IMR-90 (cell line): ENCODE measurements around the gene POMT1. TPM values are rescaled to one million over a fixed set of nuclear protein-coding genes. Genes with fewer than 3 reads are reported as not detected.

Experiments used
- ATAC-seq: fragments of 200-7000 bp; cut with Tn5 transposase; 2 replicates; pipeline ENCODE4 v1.9.1; 2020; ENCODE audit warnings: low read depth, mild to moderate bottlenecking, moderate library complexity
- BruUV-seq: library from RNA; stranded (reverse); fragments of 400-500 nt; replicated peaks from 2 replicates; lab custom pipeline; 2021; lab: Mats Ljungman, UMichigan
- CTCF ChIA-PET: fragments of 300-600 bp; formaldehyde crosslinking; extraction: SDS; loops from one replicate; lab custom pipeline; 2021; ENCODE audit warnings: antibody characterized with exemption; lab: Yijun Ruan, JAX
- POLR2A ChIA-PET: fragments of 300-600 bp; sonication (Branson Sonifier 250); formaldehyde crosslinking; loops from one replicate; lab custom pipeline; 2022; ENCODE audit warnings: antibody characterized with exemption; ENCODE audit not compliant: unreplicated experiment; lab: Charles Lee
- DNase-seq: peaks from one replicate; pipeline ENCODE4 v3.0.0; 2013
- H2AFZ ChIP-seq: replicated peaks from 2 replicates; pipeline ENCODE3; 2013; ENCODE audit warnings: low read length, mild to moderate bottlenecking; ENCODE audit not compliant: poor library complexity
- H2AK5ac ChIP-seq: 2 replicates; pipeline ENCODE4 v1.6.1; 2013; ENCODE audit warnings: low read depth, low read length, inconsistent platforms
- H2AK9ac ChIP-seq: replicated peaks from 2 replicates; pipeline ENCODE3; 2013; ENCODE audit warnings: mild to moderate bottlenecking, low read depth, low read length, moderate library complexity; ENCODE audit not compliant: poor library complexity
- H2BK120ac ChIP-seq: 2 replicates; pipeline ENCODE4 v1.6.1; 2013; ENCODE audit warnings: low read depth, low read length, inconsistent platforms
- H2BK15ac ChIP-seq: 3 replicates; pipeline ENCODE4 v1.6.1; 2013; ENCODE audit warnings: low read depth, low read length, inconsistent platforms
- H2BK20ac ChIP-seq: 2 replicates; pipeline ENCODE4 v1.6.1; 2013; ENCODE audit warnings: low read depth, mild to moderate bottlenecking, inconsistent platforms, low read length, moderate library complexity
- H2BK5ac ChIP-seq: 2 replicates; pipeline ENCODE4 v1.6.1; 2013; ENCODE audit warnings: mild to moderate bottlenecking, low read depth, low read length, inconsistent platforms; ENCODE audit not compliant: poor library complexity, severe bottlenecking
- H3K14ac ChIP-seq: replicated peaks from 2 replicates; pipeline ENCODE4 v1.6.1; 2013; ENCODE audit warnings: low read depth, low read length, inconsistent platforms
- H3K18ac ChIP-seq: 2 replicates; pipeline ENCODE4 v1.6.1; 2013; ENCODE audit warnings: low read depth, low read length, control low read depth
- H3K23ac ChIP-seq: 2 replicates; pipeline ENCODE4 v1.6.1; 2013; ENCODE audit warnings: low read depth, low read length, inconsistent platforms
- H3K27ac ChIP-seq: 2 replicates; pipeline ENCODE4 v1.5.1; 2013; ENCODE audit warnings: mild to moderate bottlenecking, control low read depth, low read length; ENCODE audit not compliant: insufficient read depth
- H3K27me3 ChIP-seq: 2 replicates; pipeline ENCODE4 v1.6.1; 2013; ENCODE audit warnings: low read length; ENCODE audit not compliant: control insufficient read depth, insufficient read depth
- H3K36me3 ChIP-seq: 2 replicates; pipeline ENCODE4 v1.6.1; 2013; ENCODE audit warnings: low read length, mixed read lengths; ENCODE audit not compliant: control insufficient read depth, insufficient read depth
- H3K4ac ChIP-seq: 2 replicates; pipeline ENCODE4 v1.6.1; 2013; ENCODE audit warnings: low read depth, low read length, inconsistent platforms
- H3K4me1 ChIP-seq: 2 replicates; pipeline ENCODE4 v1.6.1; 2013; ENCODE audit warnings: low read length, mixed read lengths; ENCODE audit not compliant: control insufficient read depth, insufficient read depth
- H3K4me2 ChIP-seq: 2 replicates; pipeline ENCODE4 v1.6.1; 2013; ENCODE audit warnings: low read depth, mild to moderate bottlenecking, control low read depth, low read length, moderate library complexity
- H3K4me3 ChIP-seq: 2 replicates; pipeline ENCODE4 v1.5.1; 2013; ENCODE audit warnings: low read depth, mild to moderate bottlenecking, control low read depth, low read length, moderate library complexity; ENCODE audit not compliant: insufficient read depth
- H3K56ac ChIP-seq: 2 replicates; pipeline ENCODE4 v1.6.1; 2013; ENCODE audit warnings: low read length, inconsistent platforms; ENCODE audit not compliant: insufficient read depth; ENCODE audit errors: extremely low read depth
- H3K79me1 ChIP-seq, 2 experiments: 2 replicates each; pipeline ENCODE4 v1.6.1; 2013; ENCODE audit warnings: low read length in 2 of 2, inconsistent platforms in 1 of 2, low read depth in 1 of 2
- H3K9ac ChIP-seq: 2 replicates; pipeline ENCODE4 v1.6.1; 2013; ENCODE audit warnings: low read depth, low read length, control low read depth
- H3K9me1 ChIP-seq: 2 replicates; pipeline ENCODE4 v1.6.1; 2013; ENCODE audit warnings: low read length, inconsistent platforms; ENCODE audit not compliant: insufficient read depth
- H3K9me3 ChIP-seq: 2 replicates; pipeline ENCODE4 v1.6.1; 2013; ENCODE audit warnings: low read length; ENCODE audit not compliant: control insufficient read depth, insufficient read depth
- H4K20me1 ChIP-seq: 2 replicates; pipeline ENCODE4 v1.6.1; 2013; ENCODE audit warnings: low read length, inconsistent platforms; ENCODE audit not compliant: insufficient read depth
- H4K5ac ChIP-seq: 2 replicates; pipeline ENCODE4 v1.6.1; 2013; ENCODE audit warnings: mild to moderate bottlenecking, low read depth, low read length, control low read depth
- H4K8ac ChIP-seq, 2 experiments: 2 replicates each; pipeline ENCODE4 v1.6.1; 2013; ENCODE audit warnings: low read depth in 2 of 2, low read length in 2 of 2, control low read depth in 1 of 2, inconsistent platforms in 1 of 2
- H4K91ac ChIP-seq: 2 replicates; pipeline ENCODE4 v1.6.1; 2013; ENCODE audit warnings: low read depth, low read length, inconsistent platforms; ENCODE audit not compliant: insufficient read depth
- BHLHE40 ChIP-seq: fragments of 150-350 bp; IDR thresholded peaks from 2 replicates; pipeline ENCODE4 v1.6.1; 2016; ENCODE audit warnings: mild to moderate bottlenecking, low read depth, low read length
- CEBPB ChIP-seq: IDR thresholded peaks from 2 replicates; pipeline ENCODE4 v1.6.1; 2012; ENCODE audit warnings: low read depth, low read length, improper control_type of control experiment
- CHD1 ChIP-seq: IDR thresholded peaks from 2 replicates; pipeline ENCODE4 v1.6.1; 2012; ENCODE audit warnings: low read depth, low read length, improper control_type of control experiment
- FOS ChIP-seq: fragments of 150-350 bp; IDR thresholded peaks from 2 replicates; pipeline ENCODE4 v1.6.1; 2016; ENCODE audit warnings: low read depth, low read length
- MAFK ChIP-seq: IDR thresholded peaks from 2 replicates; pipeline ENCODE4 v1.6.1; 2012; ENCODE audit warnings: low read depth, low read length, improper control_type of control experiment
- MAZ ChIP-seq: IDR thresholded peaks from 2 replicates; pipeline ENCODE4 v1.6.1; 2012; ENCODE audit warnings: low read depth, mild to moderate bottlenecking, low read length, improper control_type of control experiment, moderate library complexity, borderline replicate concordance
- MXI1 ChIP-seq: IDR thresholded peaks from 2 replicates; pipeline ENCODE4 v1.6.1; 2012; ENCODE audit warnings: low read depth, mild to moderate bottlenecking, low read length, moderate library complexity, borderline replicate concordance
- NFE2L2 ChIP-seq: fragments of 150-350 bp; IDR thresholded peaks from 2 replicates; pipeline ENCODE4 v1.6.1; 2016; ENCODE audit warnings: low read depth, mild to moderate bottlenecking, low read length
- POLR2A ChIP-seq: IDR thresholded peaks from 2 replicates; pipeline ENCODE4 v1.6.1; 2012; ENCODE audit warnings: mild to moderate bottlenecking, low read depth, low read length
- RAD21 ChIP-seq: IDR thresholded peaks from 2 replicates; pipeline ENCODE4 v1.6.1; 2012; ENCODE audit warnings: low read length, improper control_type of control experiment
- RCOR1 ChIP-seq: IDR thresholded peaks from 2 replicates; pipeline ENCODE4 v1.6.1; 2012; ENCODE audit warnings: mild to moderate bottlenecking, low read length, improper control_type of control experiment; ENCODE audit not compliant: insufficient replicate concordance
- RFX5 ChIP-seq: IDR thresholded peaks from 2 replicates; pipeline ENCODE4 v1.8.0; 2012; ENCODE audit warnings: low read depth, mild to moderate bottlenecking, low read length, moderate library complexity
- SMC3 ChIP-seq: fragments of 150-350 bp; IDR thresholded peaks from 2 replicates; pipeline ENCODE4 v1.6.1; 2016; ENCODE audit warnings: low read depth, mild to moderate bottlenecking, antibody characterized with exemption, low read length, moderate library complexity
- WGBS, 2 experiments: methylation state at CpG; one replicate each; pipeline versions ENCODE4 v1.1.5 to v1.1.7; 2013; ENCODE audit warnings: missing lambda C conversion rate in 2 of 2; ENCODE audit not compliant: insufficient read length in 1 of 2; ENCODE audit errors: extremely low coverage in 2 of 2; 5-methylcytosine and 5-hydroxymethylcytosine counted together
- dilution Hi-C: fragments of 300-500 bp; cut with HindIII; formaldehyde crosslinking; loops from one replicate; pipeline ENCODE4 v1.14.3; 2018; ENCODE audit warnings: low sequenced_read_pairs; ENCODE audit not compliant: unreplicated experiment
- in situ Hi-C: fragments of 300-500 bp; cut with MboI; formaldehyde crosslinking; loops from 3 replicates; pipeline ENCODE4 v1.14.3; 2019; ENCODE audit warnings: low sequenced_read_pairs, inconsistent platforms, mixed read lengths
- intact Hi-C: fragments of 100-400 bp; cut with micrococcal nuclease; formaldehyde crosslinking; loops from 2 replicates; pipeline ENCODE4 v1.10.0; 2022
- polyA plus RNA-seq, 3 experiments: library from polyadenylated mRNA; depleted of rRNA; stranded (reverse); fragments of >200 nt; gene quantifications; 2 replicates each; pipeline ENCODE4 v1.2.3, GENCODE V29; 2012; ENCODE audit warnings: low replicate concordance in 1 of 3
- total RNA-seq: library from RNA; depleted of rRNA; stranded (reverse); fragments of >200 nt; gene quantifications from 2 replicates; pipeline ENCODE4 v1.2.3, GENCODE V29; 2012
- TF ChIP-seq, protein P1 (sequence below): conservative IDR thresholded peaks from 2 replicates; pipeline ENCODE4 v1.5.1; 2012; ENCODE audit warnings: mild to moderate bottlenecking, low read depth, low read length, improper control_type of control experiment
- TF ChIP-seq, protein P2 (sequence below): fragments of 150-350 bp; IDR thresholded peaks from 2 replicates; pipeline ENCODE4 v1.6.1; 2016; ENCODE audit warnings: low read depth, mild to moderate bottlenecking, low read length, moderate library complexity, borderline replicate concordance
- TF ChIP-seq, protein P3 (sequence below): fragments of 150-350 bp; IDR thresholded peaks from 2 replicates; pipeline ENCODE4 v1.6.1; 2017; ENCODE audit warnings: mild to moderate bottlenecking, antibody characterized with exemption, low read length, low read depth

POMT1 gene
- total and polyA plus RNA-seq, 2 of the 4 experiments (the other 2 are of a cell fraction) = 24.2 to 36.5 TPM

DNA sequence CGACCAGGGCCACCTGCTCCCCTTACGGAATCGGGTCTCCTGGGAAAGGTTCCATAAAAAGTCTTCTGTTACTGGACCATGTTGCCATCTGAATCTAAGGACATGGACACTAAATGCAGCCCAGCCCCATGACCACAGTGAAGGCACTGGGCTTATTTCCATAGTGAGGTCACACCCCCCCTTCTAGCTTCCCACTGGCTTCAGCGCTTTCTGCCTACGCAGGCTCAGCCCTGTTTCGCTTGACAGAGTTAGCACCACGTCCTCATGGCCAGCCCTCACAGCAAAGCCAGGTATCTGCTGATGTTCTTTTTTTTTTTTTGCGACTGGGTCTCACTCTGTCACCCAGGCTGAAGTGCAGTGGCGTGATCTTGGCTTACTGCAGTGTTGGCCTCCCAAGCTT is 14.2 kb downstream of the POMT1 start:
- Histone ChIP-seq H2BK120ac (no peak overlapping the region), H2BK15ac (no peak overlapping the region), H2AFZ (no peak overlapping the region), H3K27me3 (no peaks in the 10 kb centered on the region), H3K79me1 (no peaks in the 10 kb centered on the region), H4K8ac (no peak overlapping the region), H2AK5ac (no peak overlapping the region), H3K9me3 (no peaks in the 10 kb centered on the region), H3K9me1 (no peaks in the 10 kb centered on the region), H3K4ac (no peak overlapping the region), H3K14ac (no peak overlapping the region), H3K36me3 (peaks cover 79% of the 10 kb centered on the region), H3K27ac (no peak overlapping the region), H4K20me1 (no peaks in the 10 kb centered on the region), H2BK20ac (no peak overlapping the region), H3K18ac (no peak overlapping the region), H2BK5ac (no peak overlapping the region), H3K4me3 (no peak overlapping the region), H4K91ac (no peak overlapping the region), H4K5ac (no peak overlapping the region), H3K4me1 (no peaks in the 10 kb centered on the region), H3K56ac (no peak overlapping the region), H3K4me2 (no peak overlapping the region), H2AK9ac (no peak overlapping the region), H3K9ac (no peak overlapping the region), H3K23ac (no peak overlapping the region)
- dilution Hi-C loops = no loop called here
- intact Hi-C loops = no loop called here
- DNase-seq = no peak
- in situ Hi-C loops = no loop called here
- ChIA-PET POLR2A (no interaction called here), CTCF (no interaction called here)
- 95% methylated on average over 6 of the region's 9 CpGs; no CpG with 5 or more reads in 1 of the 2 experiments for WGBS, 2 experiments
- no peak for ATAC-seq
- BruUV-seq = no TSS peak
- TF ChIP-seq CEBPB (no peak), MAFK (no peak), RCOR1 (no peak), RFX5 (no peak), POLR2A (no peak), MXI1 (no peak), NFE2L2 (no peak), FOS (no peak), SMC3 (no peak), MAZ (no peak), CHD1 (no peak), RAD21 (no peak), BHLHE40 (no peak)
- TF ChIP-seq, protein P1, sequence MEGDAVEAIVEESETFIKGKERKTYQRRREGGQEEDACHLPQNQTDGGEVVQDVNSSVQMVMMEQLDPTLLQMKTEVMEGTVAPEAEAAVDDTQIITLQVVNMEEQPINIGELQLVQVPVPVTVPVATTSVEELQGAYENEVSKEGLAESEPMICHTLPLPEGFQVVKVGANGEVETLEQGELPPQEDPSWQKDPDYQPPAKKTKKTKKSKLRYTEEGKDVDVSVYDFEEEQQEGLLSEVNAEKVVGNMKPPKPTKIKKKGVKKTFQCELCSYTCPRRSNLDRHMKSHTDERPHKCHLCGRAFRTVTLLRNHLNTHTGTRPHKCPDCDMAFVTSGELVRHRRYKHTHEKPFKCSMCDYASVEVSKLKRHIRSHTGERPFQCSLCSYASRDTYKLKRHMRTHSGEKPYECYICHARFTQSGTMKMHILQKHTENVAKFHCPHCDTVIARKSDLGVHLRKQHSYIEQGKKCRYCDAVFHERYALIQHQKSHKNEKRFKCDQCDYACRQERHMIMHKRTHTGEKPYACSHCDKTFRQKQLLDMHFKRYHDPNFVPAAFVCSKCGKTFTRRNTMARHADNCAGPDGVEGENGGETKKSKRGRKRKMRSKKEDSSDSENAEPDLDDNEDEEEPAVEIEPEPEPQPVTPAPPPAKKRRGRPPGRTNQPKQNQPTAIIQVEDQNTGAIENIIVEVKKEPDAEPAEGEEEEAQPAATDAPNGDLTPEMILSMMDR = no peak
- TF ChIP-seq, protein P2, sequence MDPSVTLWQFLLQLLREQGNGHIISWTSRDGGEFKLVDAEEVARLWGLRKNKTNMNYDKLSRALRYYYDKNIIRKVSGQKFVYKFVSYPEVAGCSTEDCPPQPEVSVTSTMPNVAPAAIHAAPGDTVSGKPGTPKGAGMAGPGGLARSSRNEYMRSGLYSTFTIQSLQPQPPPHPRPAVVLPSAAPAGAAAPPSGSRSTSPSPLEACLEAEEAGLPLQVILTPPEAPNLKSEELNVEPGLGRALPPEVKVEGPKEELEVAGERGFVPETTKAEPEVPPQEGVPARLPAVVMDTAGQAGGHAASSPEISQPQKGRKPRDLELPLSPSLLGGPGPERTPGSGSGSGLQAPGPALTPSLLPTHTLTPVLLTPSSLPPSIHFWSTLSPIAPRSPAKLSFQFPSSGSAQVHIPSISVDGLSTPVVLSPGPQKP = no peak
- TF ChIP-seq, protein P3, sequence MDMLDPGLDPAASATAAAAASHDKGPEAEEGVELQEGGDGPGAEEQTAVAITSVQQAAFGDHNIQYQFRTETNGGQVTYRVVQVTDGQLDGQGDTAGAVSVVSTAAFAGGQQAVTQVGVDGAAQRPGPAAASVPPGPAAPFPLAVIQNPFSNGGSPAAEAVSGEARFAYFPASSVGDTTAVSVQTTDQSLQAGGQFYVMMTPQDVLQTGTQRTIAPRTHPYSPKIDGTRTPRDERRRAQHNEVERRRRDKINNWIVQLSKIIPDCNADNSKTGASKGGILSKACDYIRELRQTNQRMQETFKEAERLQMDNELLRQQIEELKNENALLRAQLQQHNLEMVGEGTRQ = no peak
